HEK293 (cell line): Measurements from ENCODE around the gene NR1H2.

Source experiments
- BCL11A ChIP-seq: fragments of 450-650 bp; formaldehyde crosslinking; IDR thresholded peaks from 2 replicates; pipeline ENCODE4 v1.5.1; 2016; ENCODE audit warnings: low read depth, missing biosample characterization, missing genetic modification characterization
- FEZF1 ChIP-seq: fragments of 450-650 bp; formaldehyde crosslinking; IDR thresholded peaks from 2 replicates; pipeline ENCODE4 v1.5.1; 2016; ENCODE audit warnings: missing biosample characterization, missing genetic modification characterization
- MEIS1 ChIP-seq: sonication (generic); formaldehyde crosslinking; IDR thresholded peaks from 2 replicates; pipeline ENCODE4 v1.8.1; 2022; ENCODE audit warnings: missing genetic modification reagents, mild to moderate bottlenecking, borderline replicate concordance
- PBX3 ChIP-seq: sonication (generic); formaldehyde crosslinking; IDR thresholded peaks from 2 replicates; pipeline ENCODE4 v1.8.1; 2022; ENCODE audit warnings: mild to moderate bottlenecking, moderate library complexity, missing genetic modification reagents
- PRDM10 ChIP-seq: fragments of 450-650 bp; formaldehyde crosslinking; IDR thresholded peaks from 2 replicates; pipeline ENCODE4 v1.5.1; 2016; ENCODE audit warnings: missing biosample characterization, missing genetic modification characterization
- SP3 ChIP-seq: fragments of 450-650 bp; formaldehyde crosslinking; IDR thresholded peaks from 2 replicates; pipeline ENCODE4 v1.5.1; 2016; ENCODE audit warnings: missing biosample characterization, missing genetic modification characterization
- TSHZ1 ChIP-seq: fragments of 450-650 bp; formaldehyde crosslinking; IDR thresholded peaks from 2 replicates; pipeline ENCODE4 v1.5.1; 2016; ENCODE audit warnings: missing biosample characterization, missing genetic modification characterization, borderline replicate concordance
- ZBTB10 ChIP-seq: fragments of 450-650 bp; formaldehyde crosslinking; IDR thresholded peaks from 2 replicates; pipeline ENCODE4 v1.5.1; 2016; ENCODE audit warnings: missing biosample characterization, missing genetic modification characterization
- ZBTB11 ChIP-seq: fragments of 450-650 bp; formaldehyde crosslinking; conservative IDR thresholded peaks from 2 replicates; pipeline ENCODE4 v1.5.1; 2016; ENCODE audit warnings: low read depth, missing biosample characterization, missing genetic modification characterization
- ZFP3 ChIP-seq: fragments of 450-650 bp; formaldehyde crosslinking; IDR thresholded peaks from 2 replicates; pipeline ENCODE4 v1.5.1; 2016; ENCODE audit warnings: low read depth, missing biosample characterization, missing genetic modification characterization
- ZNF174 ChIP-seq: fragments of 450-650 bp; formaldehyde crosslinking; IDR thresholded peaks from 2 replicates; pipeline ENCODE4 v1.5.0; 2017; ENCODE audit warnings: missing biosample characterization, mild to moderate bottlenecking, missing genetic modification characterization
- ZNF175 ChIP-seq: fragments of 450-650 bp; formaldehyde crosslinking; IDR thresholded peaks from 2 replicates; pipeline ENCODE4 v1.5.1; 2016; ENCODE audit warnings: missing biosample characterization, missing genetic modification characterization
- ZNF202 ChIP-seq: fragments of 450-650 bp; formaldehyde crosslinking; IDR thresholded peaks from 2 replicates; pipeline ENCODE4 v1.5.1; 2016; ENCODE audit warnings: missing biosample characterization, missing genetic modification characterization, borderline replicate concordance
- ZNF335 ChIP-seq: fragments of 450-650 bp; formaldehyde crosslinking; conservative IDR thresholded peaks from 2 replicates; pipeline ENCODE4 v1.5.1; 2016; ENCODE audit warnings: missing biosample characterization, missing genetic modification characterization
- ZNF398 ChIP-seq: fragments of 450-650 bp; formaldehyde crosslinking; IDR thresholded peaks from 2 replicates; pipeline ENCODE4 v1.5.1; 2017; ENCODE audit warnings: missing biosample characterization, missing genetic modification characterization
- ZNF488 ChIP-seq: fragments of 450-650 bp; formaldehyde crosslinking; IDR thresholded peaks from 2 replicates; pipeline ENCODE4 v1.5.1; 2016; ENCODE audit warnings: missing biosample characterization, missing genetic modification characterization
- ZNF560 ChIP-seq: fragments of 450-650 bp; formaldehyde crosslinking; IDR thresholded peaks from 2 replicates; pipeline ENCODE4 v1.5.1; 2017; ENCODE audit warnings: missing biosample characterization, missing genetic modification characterization, borderline replicate concordance
- ZNF776 ChIP-seq: fragments of 450-650 bp; formaldehyde crosslinking; IDR thresholded peaks from 2 replicates; pipeline ENCODE4 v1.5.0; 2017; ENCODE audit warnings: missing biosample characterization, missing genetic modification characterization, borderline replicate concordance
- ZNF792 ChIP-seq: fragments of 450-650 bp; formaldehyde crosslinking; IDR thresholded peaks from 2 replicates; pipeline ENCODE4 v1.5.1; 2016; ENCODE audit warnings: missing biosample characterization, missing genetic modification characterization
- ZNF843 ChIP-seq: fragments of 450-650 bp; formaldehyde crosslinking; IDR thresholded peaks from 2 replicates; pipeline ENCODE4 v1.5.1; 2016; ENCODE audit warnings: missing biosample characterization, missing genetic modification characterization

NR1H2 gene

GRCh38 chr19:50368649-50369570, 7.3 kb upstream of the NR1H2 start (continued):
- TF ChIP-seq PRDM10 (tag by site-specific recombination): peak; percentile 92
- no peak for TF ChIP-seq ZNF174 (tag by site-specific recombination)
- no peak for TF ChIP-seq MEIS1 (CRISPR knock-in tag)
- no peak for TF ChIP-seq ZNF776 (tag by site-specific recombination)
- no peak for TF ChIP-seq ZNF175
- no peak for TF ChIP-seq TSHZ1 (tag by site-specific recombination)
- TF ChIP-seq PBX3: no peak
- TF ChIP-seq ZNF560: no peak
- TF ChIP-seq SP3: 0 out of 2 replicates have a peak, but pooled peaks have one; percentile 12
- TF ChIP-seq FEZF1 (tag by site-specific recombination): no peak
- TF ChIP-seq ZNF398 (tag by site-specific recombination): no peak
- no peak for TF ChIP-seq BCL11A (tag by site-specific recombination)
- TF ChIP-seq ZNF843 (tag by site-specific recombination): no peak; the same call in 1 of the 2 replicates
- TF ChIP-seq ZBTB10: peak; percentile 72
- no peak for TF ChIP-seq ZFP3 (tag by site-specific recombination)
- TF ChIP-seq ZBTB11 (tag by site-specific recombination): peak; percentile 75
- TF ChIP-seq ZNF335 (tag by site-specific recombination): peak; percentile 78
- no peak for TF ChIP-seq ZNF202 (tag by site-specific recombination)
- no peak for TF ChIP-seq ZNF792 (tag by site-specific recombination)
- no peak for TF ChIP-seq ZNF488 (tag by site-specific recombination)
